Stimulated activated CD4-positive, alpha-beta T cell treated with anti-CD3 and anti-CD28 coated beads, Interleukin-4, amount 100 ng/mL, for 4 hours (primary cell): Measurements from ENCODE around the gene ATP5PD.
"Not testable (repeated sequence)": the region's sequence is repeated elsewhere in the genome, so short reads cannot be mapped to it uniquely, and the experiment has no call there.

Experiments
- DNase-seq, 2 experiments: peaks; one replicate each; pipeline ENCODE4 v3.0.0-alpha.2; 2020

Gene ATP5PD

DNA sequence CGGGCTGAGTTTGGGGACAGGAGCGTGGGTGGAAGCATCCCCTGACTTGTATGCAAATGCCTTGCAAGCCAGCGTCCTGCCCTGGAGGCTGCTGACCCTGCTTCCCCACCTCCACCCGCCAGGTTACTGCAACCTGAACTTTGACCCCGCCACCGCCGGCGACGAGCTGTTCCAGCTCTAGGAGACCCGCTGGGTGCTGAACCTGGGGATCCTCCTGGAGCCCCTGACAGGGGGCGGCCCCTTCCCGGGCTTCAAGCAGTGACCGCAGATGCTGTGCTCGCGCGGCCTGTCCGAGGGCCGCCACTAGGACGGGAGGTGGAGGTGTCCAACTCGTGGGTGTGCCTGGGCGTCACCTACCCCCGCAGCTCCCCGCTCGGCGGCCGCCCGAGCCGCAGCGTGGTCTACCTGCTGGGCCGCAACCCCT lies 30.3 kb upstream of the ATP5PD start:
- DNase-seq = no peak

DNA sequence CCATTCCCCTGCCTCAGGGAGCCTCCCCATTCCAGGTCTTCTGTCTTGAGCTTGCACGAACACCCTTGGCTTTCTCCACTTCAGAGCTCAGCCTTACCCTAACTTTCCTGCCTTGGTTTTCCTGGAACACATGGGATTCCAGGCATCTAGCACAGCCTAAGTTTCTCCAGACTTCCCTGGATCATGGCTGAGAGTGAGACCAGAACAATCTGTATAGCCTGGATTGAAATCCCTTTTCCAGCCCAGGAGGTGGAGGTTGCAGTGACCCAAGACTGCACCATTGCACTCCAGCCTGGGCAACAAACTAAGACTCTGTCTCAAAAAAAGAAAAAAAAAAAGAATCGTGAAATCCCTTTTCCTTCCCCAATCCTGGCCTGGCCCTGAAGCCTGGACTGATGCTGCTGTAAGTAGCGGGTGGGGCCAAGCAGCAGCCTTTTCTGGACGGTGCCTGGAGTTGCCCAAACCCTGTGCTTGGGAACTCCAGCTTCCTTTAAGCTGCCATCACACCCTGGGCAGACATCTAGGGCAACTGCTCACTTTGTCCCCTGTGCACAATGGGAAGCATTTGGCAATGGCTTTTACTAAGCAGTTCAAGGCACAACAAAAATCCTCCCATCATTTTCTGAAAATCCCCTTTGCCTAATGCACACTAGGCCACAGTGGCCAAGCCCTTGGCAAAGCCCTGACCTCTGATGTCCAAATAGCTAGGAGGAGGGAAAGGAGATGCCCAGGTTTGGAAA lies 29.0 kb upstream of the ATP5PD start:
- DNase-seq = no peak

DNA sequence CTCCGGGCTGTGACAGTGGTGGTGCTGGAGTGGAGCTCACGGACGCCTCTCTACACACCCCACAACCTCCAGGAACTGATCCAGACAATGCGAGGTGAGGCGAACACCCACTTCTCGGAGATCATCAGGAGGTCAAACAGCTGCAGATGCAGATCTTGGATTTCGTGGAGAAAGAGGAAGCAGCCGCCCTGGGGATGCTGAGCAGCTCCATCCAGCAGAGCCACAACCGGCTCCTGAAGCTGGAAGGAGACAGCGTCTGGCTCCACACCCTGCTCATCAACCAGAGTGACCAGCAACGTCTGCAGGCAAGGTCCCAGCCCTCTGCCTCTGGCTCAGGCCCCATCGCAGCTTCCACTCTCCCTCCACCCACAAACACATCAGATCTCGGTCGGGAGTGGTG lies 27.8 kb upstream of the ATP5PD start:
- no peak for DNase-seq

DNA sequence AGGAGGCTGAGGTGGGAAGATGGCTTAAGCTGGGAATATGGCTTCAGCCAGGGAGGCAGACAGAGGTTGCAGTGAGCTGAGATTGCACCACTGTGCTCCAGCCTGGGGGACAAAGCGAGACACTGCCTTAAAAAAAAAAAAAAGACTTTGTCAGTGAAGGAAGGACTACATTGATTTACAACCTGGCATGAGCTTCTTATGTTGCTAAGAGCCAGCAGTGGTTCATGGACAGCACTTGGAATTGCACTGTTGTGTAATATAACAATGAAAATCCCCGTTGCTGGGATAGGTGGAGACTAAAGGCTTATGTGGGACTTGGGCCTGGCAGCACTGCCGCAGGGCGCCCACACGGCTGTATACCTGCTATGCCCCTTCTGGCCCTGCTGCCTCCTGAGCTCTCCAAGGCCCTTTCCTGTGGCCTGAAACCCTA lies 26.9 kb upstream of the ATP5PD start:
- no peak for DNase-seq

DNA sequence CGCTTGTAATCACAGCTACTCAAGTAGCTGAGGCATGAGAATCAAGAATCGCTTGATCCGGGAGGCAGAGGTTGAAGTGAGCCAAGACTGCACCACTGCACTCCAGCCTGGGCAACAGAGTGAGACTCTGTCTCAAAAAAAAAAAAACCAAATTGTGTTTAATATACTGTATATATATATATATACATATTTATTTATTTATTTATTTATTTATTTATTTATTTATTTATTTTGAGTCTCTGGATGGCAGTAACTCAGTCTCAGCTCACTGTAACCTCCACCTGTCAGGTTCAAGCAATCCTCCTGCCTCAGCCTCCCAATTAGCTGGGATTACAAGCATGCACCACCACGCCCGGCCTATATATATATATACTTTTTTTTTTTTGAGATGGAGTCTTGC lies 26.1 kb upstream of the ATP5PD start:
- DNase-seq = not testable (repeated sequence)

DNA sequence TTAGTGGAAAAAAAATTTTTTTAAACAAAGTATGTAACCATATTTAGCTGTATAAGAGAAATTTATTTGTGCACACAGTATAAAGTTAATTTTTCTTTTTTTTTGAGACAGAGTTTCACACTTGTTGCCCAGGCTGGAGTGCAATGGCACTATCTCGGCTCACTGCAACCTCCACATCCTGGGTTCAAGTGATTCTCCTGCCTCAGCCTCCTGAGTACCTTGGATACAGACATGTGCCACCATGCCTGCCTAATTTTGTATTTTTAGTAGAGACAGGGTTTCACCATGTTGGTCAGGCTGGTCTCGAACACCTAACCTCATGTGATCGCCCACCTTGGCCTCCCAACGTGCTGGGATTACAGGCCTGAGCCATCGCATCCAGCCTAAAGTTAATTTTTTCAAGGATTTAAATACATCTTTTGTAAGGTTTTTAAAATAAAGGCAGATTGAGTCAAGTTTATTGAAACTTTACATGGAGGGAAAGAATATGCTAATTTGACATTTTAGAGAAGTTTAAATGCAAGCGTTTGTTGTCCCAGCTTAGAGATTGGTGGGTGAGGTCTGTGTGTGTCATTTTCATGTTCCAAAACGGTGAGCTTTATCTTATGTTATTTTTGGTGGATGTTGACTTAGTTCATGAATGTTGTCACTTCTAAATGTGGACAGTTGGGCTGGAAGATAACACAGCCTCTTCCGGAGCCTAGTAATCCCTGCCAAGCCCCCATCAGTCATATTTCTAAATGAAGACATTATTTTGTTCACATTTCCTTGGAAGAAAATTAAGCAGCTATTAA lies 24.9 kb upstream of the ATP5PD start:
- DNase-seq = not testable (repeated sequence)

DNA sequence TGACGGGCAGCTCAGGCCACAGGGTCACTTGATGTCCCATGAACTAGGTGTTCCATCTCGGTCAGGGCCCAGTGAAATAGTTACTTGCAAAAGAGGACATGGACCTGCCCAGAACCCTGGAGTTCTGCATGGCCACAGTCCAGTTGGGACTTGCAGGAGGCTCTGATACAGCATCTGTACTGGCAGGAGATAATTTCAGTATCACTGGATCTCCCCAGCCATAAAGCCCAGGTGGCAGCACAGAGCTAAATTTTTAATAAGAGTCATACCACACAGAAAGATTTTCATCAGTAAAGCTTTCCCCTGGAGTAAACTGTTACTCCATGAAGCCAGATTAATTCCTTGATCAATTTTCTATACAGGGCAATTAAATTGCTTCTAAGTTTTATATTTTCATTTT lies 23.0 kb upstream of the ATP5PD start:
- DNase-seq = no peak

DNA sequence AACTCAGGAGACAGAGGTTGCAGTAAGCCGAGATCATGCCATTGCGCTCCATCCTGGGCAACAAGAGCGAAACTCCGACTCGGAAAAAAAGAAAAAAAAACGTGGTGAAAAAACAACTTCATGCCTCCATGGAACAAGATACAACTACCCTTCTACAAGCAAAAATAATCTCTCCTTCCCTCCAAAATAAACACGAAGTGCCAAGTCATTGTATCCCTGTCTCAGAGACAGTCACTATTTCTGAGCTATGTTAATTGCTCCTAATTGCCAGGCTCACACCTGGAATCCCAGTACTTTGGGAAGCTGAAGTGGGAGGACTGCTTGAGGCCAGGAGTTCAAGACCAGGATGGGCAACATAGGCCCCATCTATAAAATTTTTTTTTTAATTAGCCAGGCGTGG lies 22.0 kb upstream of the ATP5PD start:
- DNase-seq = no peak

DNA sequence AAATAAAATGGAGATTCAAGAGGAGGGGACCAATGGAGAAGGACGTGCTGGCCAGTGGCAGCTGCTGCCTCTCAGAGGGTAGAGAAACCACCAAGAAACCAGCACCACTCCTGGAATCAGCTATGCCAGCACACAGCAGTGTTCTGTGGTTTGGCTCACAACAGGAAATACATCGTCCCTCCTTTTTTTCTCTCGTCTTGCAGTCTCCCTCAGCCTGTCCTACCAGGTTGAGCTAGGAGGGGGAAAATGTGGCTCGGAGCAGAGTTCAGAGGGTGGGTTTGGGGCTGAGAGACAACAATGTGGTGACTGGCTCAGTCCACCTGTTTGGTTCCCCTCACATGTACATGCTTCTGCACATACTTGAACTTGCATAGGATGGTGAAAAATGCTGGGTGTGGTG lies 21.1 kb upstream of the ATP5PD start:
- DNase-seq = no peak

DNA sequence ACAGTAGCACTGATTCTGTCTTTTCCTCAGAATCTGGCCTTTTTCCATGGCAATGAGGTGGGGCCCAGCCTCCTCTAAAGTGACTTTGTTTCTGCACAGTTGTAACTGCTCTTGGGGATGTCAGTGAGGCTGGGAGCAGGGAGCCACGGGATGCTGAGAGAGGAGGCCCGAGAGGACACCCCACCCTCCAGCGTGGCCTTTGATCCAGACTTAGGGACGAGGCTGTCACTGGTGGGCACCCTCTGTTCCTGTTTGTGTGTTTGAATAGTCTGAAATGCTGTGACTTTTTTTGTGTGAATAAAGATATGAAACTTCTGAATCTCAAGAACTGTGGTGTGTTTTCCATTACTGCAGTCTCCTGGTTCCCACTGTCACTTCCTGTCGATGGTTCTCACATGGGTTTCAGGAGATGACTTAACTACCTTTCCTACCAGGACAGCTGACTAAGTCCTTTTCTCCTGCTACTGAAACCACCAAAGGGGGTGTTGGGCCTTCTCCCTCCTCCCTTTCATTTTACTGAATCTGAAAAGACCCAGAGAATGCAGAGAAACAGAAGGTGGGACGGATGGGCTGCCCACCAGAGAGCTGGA lies 18.9 kb upstream of the ATP5PD start:
- DNase-seq = no peak

DNA sequence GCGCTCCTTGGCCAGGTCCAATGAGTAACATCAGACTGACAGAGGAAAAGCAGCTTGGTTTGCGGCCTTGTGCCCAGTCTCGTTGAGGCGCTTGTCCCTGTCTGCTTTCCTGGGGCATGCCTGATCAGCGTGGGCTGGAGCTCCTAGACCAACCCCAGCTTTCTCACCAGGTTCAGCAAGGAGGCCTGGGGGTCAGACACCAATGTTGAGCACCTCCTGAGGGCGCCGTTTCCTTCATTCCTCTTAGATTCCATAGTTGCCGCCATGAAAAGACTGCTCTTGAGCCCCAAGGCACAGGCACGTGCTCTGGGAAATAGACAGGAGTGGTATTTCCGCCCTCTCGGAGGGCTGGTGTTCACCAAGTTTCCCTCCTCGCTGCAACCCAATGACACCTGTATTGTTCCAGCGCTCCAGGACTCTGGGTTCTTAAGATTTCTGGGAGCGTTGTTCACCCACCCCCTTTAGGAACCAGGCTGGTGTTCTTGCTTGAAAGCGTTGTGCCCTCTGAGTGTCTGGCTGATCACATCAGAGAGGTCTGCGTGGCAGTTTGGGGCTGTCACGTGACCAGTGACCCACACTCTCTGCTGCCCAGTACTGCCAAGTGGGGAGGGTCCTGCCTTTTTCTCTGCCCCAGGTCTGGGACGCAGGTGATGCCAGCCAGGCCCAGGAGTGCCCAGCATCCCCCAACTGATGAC lies 18.2 kb upstream of the ATP5PD start:
- no peak for DNase-seq

DNA sequence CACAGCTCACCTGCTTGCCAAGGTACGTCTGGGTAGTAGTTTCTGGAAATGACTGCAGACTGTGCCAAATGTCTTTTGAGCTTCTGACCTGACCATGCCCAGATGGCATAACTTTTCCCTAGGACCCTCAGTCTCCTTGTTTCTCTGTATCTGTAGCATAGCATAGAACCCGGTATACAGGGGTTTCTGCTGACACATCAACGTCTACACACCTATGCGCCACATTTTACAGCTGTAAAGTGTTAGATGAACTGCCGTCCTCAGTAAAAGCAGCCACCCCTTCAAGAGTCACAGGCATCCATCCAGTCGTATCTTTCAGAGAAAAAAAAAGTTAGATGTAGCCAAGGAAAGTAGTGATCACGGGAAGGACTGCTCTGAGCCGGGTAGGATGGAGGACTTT lies 17.7 kb upstream of the ATP5PD start:
- no peak for DNase-seq

DNA sequence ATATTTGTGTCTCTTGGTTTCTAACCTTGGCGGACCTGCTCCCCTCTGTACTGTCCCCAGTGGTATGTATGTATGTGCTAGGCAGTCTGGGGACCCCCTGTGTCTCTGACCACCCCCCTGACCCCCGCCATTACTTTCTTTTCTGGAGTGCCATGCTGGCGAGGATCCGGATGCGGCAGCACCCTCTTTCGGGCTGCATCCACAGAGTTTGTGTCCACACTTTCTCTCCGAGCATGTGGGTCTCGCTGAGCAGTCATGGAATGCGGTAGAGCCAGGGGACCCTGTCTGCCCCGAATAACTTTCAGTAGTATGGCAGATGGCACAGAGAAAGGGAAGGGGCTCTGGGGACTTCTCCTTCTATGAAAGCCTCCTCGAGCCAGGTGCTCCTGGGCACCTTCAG lies 17.3 kb upstream of the ATP5PD start:
- DNase-seq = no peak

DNA sequence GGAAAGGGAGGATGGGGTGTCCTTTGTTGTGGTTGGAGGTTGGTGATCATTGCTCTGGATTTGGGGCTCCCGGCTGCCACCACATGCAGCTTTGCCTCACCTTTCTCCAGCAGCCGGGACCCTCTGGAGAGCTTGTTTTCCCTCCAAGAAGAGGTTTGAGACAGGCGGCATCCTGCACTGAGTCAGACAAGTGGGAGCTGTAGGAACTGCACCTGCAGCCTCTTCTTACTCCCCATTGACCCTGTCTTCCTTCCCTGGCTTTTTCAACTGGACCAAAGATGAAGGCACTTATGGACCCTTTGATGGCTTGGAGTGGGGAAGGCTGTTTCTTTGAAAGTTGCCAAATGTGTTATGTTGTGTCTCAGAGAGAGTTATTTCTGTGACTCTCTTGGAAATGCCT lies 16.9 kb upstream of the ATP5PD start:
- no peak for DNase-seq

DNA sequence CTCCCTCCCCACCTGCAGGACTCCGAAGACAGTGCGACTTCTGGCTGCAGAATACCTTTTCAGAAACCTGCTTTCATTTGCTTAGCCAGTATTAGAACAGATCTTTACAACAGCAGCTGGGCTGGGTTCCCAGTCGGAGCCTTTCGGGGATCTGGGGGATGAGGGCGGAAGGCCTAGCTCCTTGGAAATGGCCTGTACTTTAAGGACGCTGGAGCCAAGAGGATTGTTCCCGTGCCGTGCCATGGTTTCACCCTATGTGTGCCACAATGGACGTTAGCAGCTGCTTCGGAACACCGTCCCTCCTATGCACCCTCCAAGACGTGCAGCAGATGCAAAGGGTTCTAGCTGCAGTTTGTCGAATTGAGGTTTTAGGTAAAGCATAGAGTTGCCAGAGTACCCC lies 16.4 kb upstream of the ATP5PD start:
- no peak for DNase-seq

DNA sequence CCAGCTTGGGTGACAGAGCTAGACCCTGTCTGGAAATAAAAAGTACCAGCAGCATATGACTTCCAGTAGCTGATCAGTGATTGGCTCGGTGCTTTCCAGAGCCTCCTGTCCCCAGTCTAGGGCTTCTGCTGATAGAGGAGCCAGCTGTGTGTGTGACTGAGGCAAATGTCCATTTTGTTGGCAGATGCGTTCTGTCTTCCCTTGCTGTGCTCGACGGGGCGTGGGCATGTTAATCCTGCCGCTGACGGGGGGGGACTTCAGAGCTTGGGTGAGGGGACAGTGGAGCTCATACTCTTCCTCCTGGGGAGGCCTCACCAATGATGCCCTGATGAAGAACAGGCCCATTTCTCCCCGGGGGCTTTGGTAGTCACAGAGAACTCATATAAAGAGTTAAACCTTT lies 14.8 kb upstream of the ATP5PD start:
- DNase-seq = no peak

DNA sequence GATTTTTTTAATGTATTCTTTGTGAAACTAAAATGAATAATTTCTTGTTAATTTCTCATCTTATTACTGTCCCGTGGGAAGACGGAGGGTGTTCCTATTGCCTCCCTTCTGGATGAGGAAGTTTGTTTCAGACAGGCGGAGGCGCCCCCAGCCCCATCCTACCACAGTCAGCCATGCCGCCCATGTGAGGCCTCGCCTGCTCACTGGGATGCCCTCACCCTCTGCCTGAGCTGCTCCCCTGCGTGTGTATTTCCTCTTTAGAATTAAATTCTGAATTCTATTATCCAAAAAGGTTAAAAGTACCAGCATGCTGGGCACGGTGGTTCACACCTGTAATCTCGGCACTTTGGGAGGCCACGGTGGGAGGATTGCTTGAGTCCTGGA lies 14.3 kb upstream of the ATP5PD start:
- no peak for DNase-seq

DNA sequence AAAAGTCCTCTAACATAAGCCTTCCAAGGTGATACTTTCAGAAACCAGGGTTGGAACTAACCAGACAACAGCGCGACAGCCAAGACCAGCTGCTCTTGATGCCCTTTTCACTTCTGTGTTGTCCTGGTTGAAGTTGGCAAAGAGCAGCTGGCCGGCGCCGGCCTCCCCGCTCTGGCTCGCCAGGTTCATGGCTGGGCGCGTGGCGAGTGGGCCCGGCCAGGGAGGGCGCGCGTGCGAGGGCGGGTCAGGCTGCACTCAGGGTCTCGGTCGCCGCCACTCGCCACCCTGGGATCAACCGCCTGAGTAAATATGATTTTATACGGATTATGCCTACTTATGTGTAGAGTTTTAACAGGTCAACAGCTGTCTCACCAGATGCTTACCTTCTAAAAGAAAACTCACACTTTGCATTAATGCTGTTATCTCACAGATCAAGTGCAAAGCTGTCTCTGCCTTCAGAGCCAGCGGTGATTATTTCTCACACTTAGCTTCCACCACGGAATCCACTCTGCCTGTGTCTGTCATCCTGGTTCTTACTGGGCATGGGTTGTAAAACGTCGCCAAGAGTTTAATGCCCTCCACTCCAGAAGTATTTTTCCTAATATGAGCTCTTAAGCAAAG lies 13.8 kb upstream of the ATP5PD start:
- DNase-seq = no peak

DNA sequence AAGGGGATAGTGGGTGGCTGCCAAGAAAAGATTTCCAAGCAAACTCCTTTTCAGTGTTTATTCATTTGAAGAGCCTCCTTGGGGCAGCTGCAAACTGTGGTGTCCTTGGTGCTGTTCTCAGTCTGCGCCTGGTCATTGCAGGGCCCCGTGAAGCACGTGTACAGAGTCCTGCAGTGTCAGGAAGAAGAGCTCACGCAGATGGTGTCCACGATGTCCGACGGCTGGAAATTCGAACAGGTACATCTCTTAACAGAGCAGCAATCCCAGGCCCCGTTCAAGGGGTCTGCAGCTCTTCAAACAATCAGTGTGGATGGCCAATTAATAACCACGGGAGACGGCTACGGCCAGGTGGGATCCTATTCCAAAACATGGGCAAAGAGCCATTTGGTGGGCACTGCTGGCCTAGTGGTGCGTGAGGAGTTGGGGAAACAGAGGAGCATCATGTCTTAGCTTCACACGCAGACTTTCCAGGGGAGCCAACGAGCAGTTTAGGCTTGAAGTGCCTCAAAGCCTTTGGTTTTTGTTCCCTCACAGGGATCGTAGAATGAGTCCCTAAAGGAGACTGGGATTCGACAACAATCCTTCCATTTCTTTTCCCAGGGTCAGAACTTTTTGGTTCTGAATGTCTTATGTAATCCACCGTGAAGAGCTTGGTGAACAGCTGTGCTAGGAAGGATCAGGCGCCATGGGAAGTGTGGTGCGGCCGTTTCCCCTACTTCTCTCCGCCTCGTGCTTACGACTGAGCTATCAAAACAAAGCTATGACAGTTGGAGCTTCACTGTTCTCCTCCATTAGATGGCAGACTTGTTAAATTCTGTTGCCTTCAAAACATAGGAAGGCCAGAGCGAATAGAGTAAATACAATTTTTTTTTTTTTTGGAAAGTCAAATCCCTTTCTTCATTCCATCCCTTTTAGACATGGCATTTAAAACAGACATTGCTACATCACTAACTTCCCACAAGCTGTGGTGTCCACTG lies 12.9 kb upstream of the ATP5PD start:
- no peak for DNase-seq

DNA sequence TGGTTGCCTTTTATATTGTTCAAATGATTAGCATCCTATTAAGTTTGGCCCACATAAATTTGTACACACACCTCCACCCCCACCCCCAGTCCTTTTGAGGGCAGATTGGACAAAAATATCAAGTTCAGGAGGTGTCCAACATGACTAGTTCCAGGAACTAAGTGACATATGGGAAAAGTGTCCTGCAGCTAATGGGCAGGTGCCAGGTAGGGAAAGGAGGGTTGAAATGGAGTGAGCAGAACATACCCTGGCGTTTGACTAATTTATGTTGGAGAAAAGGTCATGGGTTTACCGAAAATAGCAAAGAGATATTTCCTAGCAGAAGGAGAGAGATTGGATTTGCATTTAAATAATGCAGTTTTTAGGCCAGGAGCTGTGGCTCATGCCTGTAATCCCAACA lies 5.2 kb upstream of the ATP5PD start:
- DNase-seq = no peak

DNA sequence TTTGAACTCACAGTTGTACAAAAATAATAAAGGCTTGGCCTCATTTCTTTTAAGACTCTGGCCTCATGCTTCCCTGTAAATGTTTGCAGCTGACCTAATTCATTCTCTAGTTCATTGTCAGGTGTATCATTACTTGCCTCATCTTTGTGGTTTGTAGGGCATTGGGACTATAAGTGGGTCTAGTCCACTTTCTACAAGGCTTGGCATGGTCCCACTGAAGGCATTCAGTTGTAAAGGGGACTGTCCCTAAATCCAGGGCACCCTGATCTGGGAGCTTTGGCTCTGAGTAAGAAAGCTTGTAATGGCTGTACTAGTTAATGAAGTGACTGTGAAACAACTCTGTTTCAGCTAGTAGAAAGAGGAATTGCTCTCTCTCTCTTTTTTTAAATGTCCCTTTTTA lies 2.9 kb upstream of the ATP5PD start:
- DNase-seq = no peak

DNA sequence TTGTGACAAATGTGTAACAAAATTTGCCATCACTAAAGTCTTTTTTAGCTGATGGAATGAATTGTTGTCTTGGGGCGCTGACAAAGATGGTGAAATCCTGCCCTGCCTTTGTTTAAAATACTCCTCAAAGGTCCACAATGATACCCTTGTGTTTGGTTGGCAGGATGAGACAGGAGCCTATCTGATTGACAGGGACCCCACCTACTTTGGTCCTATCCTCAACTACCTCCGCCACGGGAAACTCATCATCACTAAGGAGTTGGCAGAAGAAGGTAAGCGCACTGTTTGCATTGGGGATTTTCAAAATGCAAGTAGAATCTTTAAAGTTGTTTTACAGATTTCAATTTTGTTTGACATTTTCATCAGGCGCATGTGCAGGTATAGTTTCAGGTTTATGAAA lies 2.3 kb upstream of the ATP5PD start:
- DNase-seq = no peak
